Glutamatergic neuron (in vitro differentiated cells): ENCODE data around the gene ERI3. TPM values are rescaled to one million over a fixed set of nuclear protein-coding genes. Genes with fewer than 3 reads are reported as not detected.

Experiments
- DNase-seq: peaks from one replicate; pipeline ENCODE4 v3.0.0; 2022
- H3K27ac Mint-ChIP-seq: one replicate; pipeline ENCODE4 v1.8.0; 2020; ENCODE audit warnings: mild to moderate bottlenecking, mixed read lengths, inconsistent platforms; ENCODE audit not compliant: unreplicated experiment
- H3K27me3 Mint-ChIP-seq: one replicate; pipeline ENCODE4 v1.8.0; 2020; ENCODE audit warnings: mild to moderate bottlenecking, moderate library complexity, mixed read lengths, inconsistent platforms; ENCODE audit not compliant: unreplicated experiment
- H3K36me3 Mint-ChIP-seq: one replicate; pipeline ENCODE4 v1.8.0; 2020; ENCODE audit warnings: mild to moderate bottlenecking, mixed read lengths, inconsistent platforms; ENCODE audit not compliant: unreplicated experiment
- H3K4me1 Mint-ChIP-seq: one replicate; pipeline ENCODE4 v1.8.0; 2020; ENCODE audit warnings: mild to moderate bottlenecking, low read depth, mixed read lengths, inconsistent platforms; ENCODE audit not compliant: unreplicated experiment
- H3K4me3 Mint-ChIP-seq: one replicate; pipeline ENCODE4 v1.8.0; 2020; ENCODE audit warnings: mild to moderate bottlenecking, mixed read lengths, inconsistent platforms; ENCODE audit not compliant: unreplicated experiment
- H3K9me3 Mint-ChIP-seq: one replicate; pipeline ENCODE4 v1.8.0; 2020; ENCODE audit warnings: mild to moderate bottlenecking, moderate library complexity, mixed read lengths, inconsistent platforms; ENCODE audit not compliant: unreplicated experiment
- long read RNA-seq: library from polyadenylated mRNA; unstranded; transcript quantifications from one replicate; pipeline ENCODE4 v2.0.0, GENCODE V29; 2020; ENCODE audit not compliant: unreplicated experiment
- total RNA-seq: library from RNA; stranded (reverse); fragmentation: NEBNext Ultra II Directional; extraction: Animal tissue kit (Norgen Biotek cat#: 25700); gene quantifications from one replicate; pipeline ENCODE4 v1.2.1, GENCODE V29; 2021; ENCODE audit not compliant: unreplicated experiment
- TF ChIP-seq, protein P1 (sequence below): fragments of 200-600 bp; sonication (generic); IDR thresholded peaks from one replicate; pipeline ENCODE4 v1.5.0; 2021; ENCODE audit not compliant: partially characterized antibody, unreplicated experiment

The ERI3 gene, protein sequence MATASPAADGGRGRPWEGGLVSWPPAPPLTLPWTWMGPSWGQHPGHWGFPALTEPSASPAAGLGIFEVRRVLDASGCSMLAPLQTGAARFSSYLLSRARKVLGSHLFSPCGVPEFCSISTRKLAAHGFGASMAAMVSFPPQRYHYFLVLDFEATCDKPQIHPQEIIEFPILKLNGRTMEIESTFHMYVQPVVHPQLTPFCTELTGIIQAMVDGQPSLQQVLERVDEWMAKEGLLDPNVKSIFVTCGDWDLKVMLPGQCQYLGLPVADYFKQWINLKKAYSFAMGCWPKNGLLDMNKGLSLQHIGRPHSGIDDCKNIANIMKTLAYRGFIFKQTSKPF
- total RNA-seq: 37.0 TPM
- long read RNA-seq, transcript ERI3-201 (9 exons, 1,684 nt): major isoform, 8 of 32 reads
- long read RNA-seq, partial matches to known transcripts: 10 of 32 reads
- long read RNA-seq, other reads (novel, unspliced or antisense): 14 of 32 reads

DNA sequence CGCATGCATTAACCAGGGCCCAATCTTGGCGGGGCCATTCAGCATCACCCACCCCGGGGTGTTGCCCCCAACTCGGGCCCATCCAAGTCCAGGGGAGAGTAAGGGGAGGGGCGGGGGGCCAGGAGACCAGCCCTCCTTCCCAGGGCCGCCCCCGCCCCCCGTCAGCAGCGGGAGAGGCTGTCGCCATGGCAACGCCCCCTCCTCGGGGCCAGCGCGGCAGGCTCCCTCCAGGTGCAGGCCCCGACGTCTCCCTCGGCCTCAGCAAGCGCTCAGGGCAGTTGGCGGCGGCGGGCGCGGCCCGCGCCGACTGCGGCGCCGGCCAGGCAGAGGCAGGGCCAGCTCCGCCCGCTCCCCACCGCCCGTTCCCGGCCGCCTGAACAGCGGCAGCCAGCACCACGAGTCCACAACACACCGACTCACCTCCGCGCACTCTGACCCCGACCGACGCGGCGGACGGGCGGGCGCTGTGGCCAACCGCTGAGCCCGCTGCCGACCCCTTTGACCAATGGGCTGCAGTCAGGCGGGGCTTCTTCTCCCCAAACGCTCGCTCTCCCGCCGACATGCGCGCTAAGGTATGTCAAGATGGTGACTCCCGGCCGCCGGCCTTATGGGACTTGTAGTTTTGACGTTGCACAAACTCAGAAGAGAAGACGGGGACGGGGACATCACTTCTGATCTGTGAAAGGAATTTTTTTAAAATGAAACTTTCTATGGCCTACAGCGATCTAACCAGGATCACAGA is at the start of gene ERI3:
ERI3 (minus strand) TSS at position 418 of the 742 bp plus-strand sequence; CDS start at position 187, 231 bp downstream.
- Mint-ChIP-seq H3K27ac (peak within 1 kb of the TSS; percentile 29), H3K4me1 (peaks cover 5% of the 10 kb centered on the region), H3K36me3 (no peaks in the 10 kb centered on the region), H3K9me3 (no peaks in the 10 kb centered on the region), H3K27me3 (no peaks in the 10 kb centered on the region), H3K4me3 (peak within 1 kb of the TSS; percentile 95)
- TF ChIP-seq, protein P1, sequence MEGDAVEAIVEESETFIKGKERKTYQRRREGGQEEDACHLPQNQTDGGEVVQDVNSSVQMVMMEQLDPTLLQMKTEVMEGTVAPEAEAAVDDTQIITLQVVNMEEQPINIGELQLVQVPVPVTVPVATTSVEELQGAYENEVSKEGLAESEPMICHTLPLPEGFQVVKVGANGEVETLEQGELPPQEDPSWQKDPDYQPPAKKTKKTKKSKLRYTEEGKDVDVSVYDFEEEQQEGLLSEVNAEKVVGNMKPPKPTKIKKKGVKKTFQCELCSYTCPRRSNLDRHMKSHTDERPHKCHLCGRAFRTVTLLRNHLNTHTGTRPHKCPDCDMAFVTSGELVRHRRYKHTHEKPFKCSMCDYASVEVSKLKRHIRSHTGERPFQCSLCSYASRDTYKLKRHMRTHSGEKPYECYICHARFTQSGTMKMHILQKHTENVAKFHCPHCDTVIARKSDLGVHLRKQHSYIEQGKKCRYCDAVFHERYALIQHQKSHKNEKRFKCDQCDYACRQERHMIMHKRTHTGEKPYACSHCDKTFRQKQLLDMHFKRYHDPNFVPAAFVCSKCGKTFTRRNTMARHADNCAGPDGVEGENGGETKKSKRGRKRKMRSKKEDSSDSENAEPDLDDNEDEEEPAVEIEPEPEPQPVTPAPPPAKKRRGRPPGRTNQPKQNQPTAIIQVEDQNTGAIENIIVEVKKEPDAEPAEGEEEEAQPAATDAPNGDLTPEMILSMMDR: no peak
- peak; percentile 96 for DNase-seq

DNA sequence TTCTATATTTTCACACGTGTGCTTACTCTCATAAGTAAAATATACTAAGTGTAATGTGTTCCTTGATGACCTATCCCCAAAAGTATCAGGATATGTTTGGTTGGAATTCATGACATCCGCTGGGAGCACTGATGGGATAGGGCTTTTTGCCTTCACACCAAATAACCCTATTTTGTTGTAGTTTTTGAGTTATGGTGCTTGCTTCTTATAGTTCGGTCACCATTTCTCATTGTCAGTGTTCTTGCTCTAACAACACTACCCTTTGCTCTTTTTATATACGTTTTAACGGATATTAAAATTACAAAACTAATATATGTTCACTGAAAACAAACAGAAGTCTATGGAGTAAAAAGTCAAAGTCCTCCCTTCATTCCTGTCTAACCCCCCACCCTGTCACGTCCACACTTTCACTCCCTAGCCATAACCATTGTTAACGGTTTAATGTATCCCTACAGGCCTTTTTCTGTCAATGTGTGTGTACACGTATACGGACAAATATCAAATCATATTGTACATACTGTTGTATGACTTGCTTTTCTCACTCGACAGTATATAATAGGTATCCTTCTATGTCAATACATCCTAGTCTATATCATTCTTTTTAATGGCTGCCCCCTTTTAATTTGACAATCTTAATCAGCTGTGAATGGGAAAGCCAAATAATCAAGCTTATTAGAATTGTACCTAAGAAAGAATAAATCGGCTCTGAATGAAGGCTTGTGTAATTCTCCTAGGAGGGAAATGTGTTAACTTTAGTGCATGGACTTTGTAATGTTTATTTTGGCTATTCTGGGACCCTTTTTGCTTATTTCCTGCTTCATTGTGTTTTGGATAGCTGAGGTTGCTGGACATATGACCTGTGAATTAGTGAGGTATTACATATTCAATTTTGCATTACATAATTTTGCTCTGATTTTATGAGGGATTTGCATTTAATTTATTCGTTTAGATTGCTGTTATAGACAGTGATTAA is 46.5 kb upstream of the ERI3 start:
- Mint-ChIP-seq H3K27ac (no peak overlapping the region), H3K36me3 (peaks cover 4% of the 10 kb centered on the region), H3K9me3 (peaks cover 7% of the 10 kb centered on the region), H3K4me3 (no peak overlapping the region), H3K27me3 (peaks cover 12% of the 10 kb centered on the region), H3K4me1 (no peaks in the 10 kb centered on the region)
- no peak for DNase-seq
- TF ChIP-seq, protein P1: no peak

DNA sequence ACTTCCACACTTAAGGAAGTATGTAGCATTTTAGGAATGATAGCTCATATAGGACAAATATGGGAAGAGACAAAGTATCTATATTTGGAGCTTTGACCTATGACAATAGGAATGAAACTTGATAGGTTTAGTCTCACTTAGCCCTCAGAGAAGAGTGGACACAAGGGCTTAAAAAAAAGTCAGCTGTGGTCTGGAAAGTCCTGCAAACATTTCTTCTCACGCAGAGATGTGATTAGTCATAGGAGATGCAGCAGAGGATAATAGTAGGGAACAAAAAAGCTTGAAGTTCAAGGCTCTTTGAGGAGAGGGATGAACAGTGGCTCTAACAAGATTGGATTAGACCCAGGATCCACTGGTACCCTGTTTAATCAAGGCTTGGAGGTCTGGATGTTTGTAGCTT is 35.2 kb upstream of the ERI3 start:
- Mint-ChIP-seq H3K9me3 (no peaks in the 10 kb centered on the region), H3K36me3 (no peaks in the 10 kb centered on the region), H3K4me3 (no peak overlapping the region), H3K4me1 (no peaks in the 10 kb centered on the region), H3K27ac (no peak overlapping the region), H3K27me3 (no peaks in the 10 kb centered on the region)
- TF ChIP-seq, protein P1: no peak
- DNase-seq: no peak

DNA sequence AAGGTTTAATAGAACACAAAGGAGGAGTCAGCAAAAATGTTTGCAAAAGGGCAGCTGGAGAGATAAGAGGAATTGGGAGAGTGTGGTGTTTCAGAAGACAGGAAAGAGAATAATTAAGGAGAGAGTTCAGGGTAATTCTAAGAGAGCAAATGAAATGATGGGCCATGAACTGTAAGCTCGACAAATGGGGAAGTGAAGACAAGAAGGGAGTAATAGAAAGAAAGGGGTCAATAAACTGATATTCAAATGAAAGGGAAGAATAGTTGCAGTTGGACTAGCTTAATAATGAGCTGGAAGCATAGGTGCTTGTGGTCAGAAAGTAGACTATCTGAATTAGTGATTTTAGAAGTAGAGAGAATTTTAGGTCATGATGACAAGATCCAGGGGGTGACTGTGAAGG is 34.4 kb upstream of the ERI3 start:
- no peak overlapping the region for H3K4me3 Mint-ChIP-seq
- no peak for DNase-seq
- H3K9me3 Mint-ChIP-seq: peaks cover 2% of the 10 kb centered on the region
- H3K27ac Mint-ChIP-seq: no peak overlapping the region
- H3K27me3 Mint-ChIP-seq: no peaks in the 10 kb centered on the region
- H3K36me3 Mint-ChIP-seq: no peaks in the 10 kb centered on the region
- H3K4me1 Mint-ChIP-seq: no peaks in the 10 kb centered on the region
- TF ChIP-seq, protein P1: no peak
